SU-DHL-6 (cell line): ENCODE results near the gene LGALS9.

Experiments
- H2AFZ ChIP-seq: fragments of 200-600 bp; sonication (generic); 2 replicates; pipeline ENCODE4 v1.6.1; 2014; ENCODE audit warnings: low read depth, mild to moderate bottlenecking, moderate library complexity, mixed read lengths, antibody characterized with exemption, low read length; ENCODE audit not compliant: severe bottlenecking
- H3F3A ChIP-seq: fragments of 200-600 bp; shearing (Covaris generic); 2 replicates; pipeline ENCODE4 v1.6.0; 2016; ENCODE audit warnings: antibody characterized with exemption, mild to moderate bottlenecking; ENCODE audit not compliant: insufficient read depth
- H3K27ac ChIP-seq: fragments of 200-600 bp; sonication (generic); 2 replicates; pipeline ENCODE4 v1.5.1; 2016; ENCODE audit warnings: low read depth, mild to moderate bottlenecking, low read length, moderate library complexity, mixed read lengths
- H3K27me3 ChIP-seq: fragments of 200-600 bp; sonication (generic), shearing (Covaris generic); 2 replicates; pipeline ENCODE4 v1.6.0; 2014; ENCODE audit warnings: mild to moderate bottlenecking, low read length
- H3K36me3 ChIP-seq: fragments of 200-600 bp; sonication (generic); 2 replicates; pipeline ENCODE4 v1.6.1; 2014; ENCODE audit warnings: mild to moderate bottlenecking, low read length, mixed read lengths
- H3K4me2 ChIP-seq: fragments of 300-600, 200-600 bp; shearing (Covaris generic), sonication (generic); 2 replicates; pipeline ENCODE4 v1.6.0; 2014; ENCODE audit warnings: low read length, low read depth, mild to moderate bottlenecking; ENCODE audit not compliant: poor library complexity, severe bottlenecking
- H3K4me3 ChIP-seq: fragments of 200-600 bp; sonication (generic); 2 replicates; pipeline ENCODE4 v1.5.1; 2014; ENCODE audit warnings: antibody characterized with exemption, low read length, mild to moderate bottlenecking, mixed read lengths; ENCODE audit not compliant: insufficient read depth, poor library complexity, severe bottlenecking
- H3K79me2 ChIP-seq: fragments of 200-600 bp; sonication (generic); 2 replicates; pipeline ENCODE4 v1.6.1; 2014; ENCODE audit warnings: mild to moderate bottlenecking, low read length, moderate library complexity; ENCODE audit not compliant: insufficient read depth
- H3K9ac ChIP-seq: fragments of 200-600 bp; sonication (generic); 2 replicates; pipeline ENCODE4 v1.7.0; 2014; ENCODE audit warnings: mild to moderate bottlenecking, low read length
- H3K9me2 ChIP-seq: fragments of 200-600 bp; sonication (generic); replicated peaks from 2 replicates; pipeline ENCODE4 v1.6.1; 2014; ENCODE audit warnings: low read length; ENCODE audit not compliant: insufficient read depth
- H3K9me3 ChIP-seq: fragments of 200-600 bp; sonication (generic); 2 replicates; pipeline ENCODE4 v1.6.1; 2014; ENCODE audit warnings: low read length, mixed read lengths; ENCODE audit not compliant: insufficient read depth
- H4K20me1 ChIP-seq: fragments of 200-600 bp; sonication (generic); 2 replicates; pipeline ENCODE4 v1.6.1; 2014; ENCODE audit warnings: low read depth, mild to moderate bottlenecking, antibody characterized with exemption, low read length, moderate library complexity, mixed read lengths
- EZH2phosphoT487 ChIP-seq: fragments of 200-600 bp; sonication (generic), shearing (Covaris generic); conservative IDR thresholded peaks from 2 replicates; pipeline ENCODE4 v1.6.1; 2018; ENCODE audit warnings: mild to moderate bottlenecking, antibody characterized with exemption, low read length, moderate library complexity, mixed read lengths
- TF ChIP-seq, protein P1 (sequence below): fragments of 200-600 bp; sonication (generic); IDR thresholded peaks from one replicate; pipeline ENCODE4 v1.5.1; 2017; ENCODE audit warnings: antibody characterized with exemption, mild to moderate bottlenecking, low read length, moderate library complexity; ENCODE audit not compliant: insufficient read depth, poor library complexity, severe bottlenecking

Gene LGALS9

DNA sequence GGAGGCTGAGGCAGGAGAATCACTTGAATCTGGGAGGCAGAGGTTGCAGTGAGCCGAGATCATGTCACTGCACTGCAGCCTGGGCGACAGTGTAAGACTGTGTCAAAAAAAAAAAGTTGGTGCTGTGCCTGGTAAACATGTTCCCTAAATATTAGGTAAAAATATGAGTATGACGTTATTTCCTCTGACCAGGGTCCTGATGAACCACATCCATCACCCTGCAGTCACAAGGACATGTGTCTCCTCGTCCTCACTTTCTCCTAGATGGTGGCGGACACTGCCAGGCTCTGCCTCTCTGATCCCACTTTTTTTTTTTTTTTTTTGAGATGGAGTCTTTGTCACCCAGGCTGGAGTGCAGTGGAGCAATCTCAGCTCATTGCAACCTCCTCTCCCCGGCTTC, 28.7 kb downstream of the LGALS9 start:
- no peaks in the 10 kb centered on the region for H4K20me1 ChIP-seq
- no peaks in the 10 kb centered on the region for H3K9me3 ChIP-seq
- no peaks in the 10 kb centered on the region for H3K27me3 ChIP-seq
- H2AFZ ChIP-seq, result no peak overlapping the region
- no peak overlapping the region for H3K27ac ChIP-seq
- no peak overlapping the region for H3K4me3 ChIP-seq
- H3K9ac ChIP-seq, result no peak overlapping the region
- H3K9me2 ChIP-seq, result no peaks in the 10 kb centered on the region
- no peaks in the 10 kb centered on the region for H3K36me3 ChIP-seq
- no peaks in the 10 kb centered on the region for H3K79me2 ChIP-seq
- H3F3A ChIP-seq, result no peaks in the 10 kb centered on the region
- TF ChIP-seq, protein P1, sequence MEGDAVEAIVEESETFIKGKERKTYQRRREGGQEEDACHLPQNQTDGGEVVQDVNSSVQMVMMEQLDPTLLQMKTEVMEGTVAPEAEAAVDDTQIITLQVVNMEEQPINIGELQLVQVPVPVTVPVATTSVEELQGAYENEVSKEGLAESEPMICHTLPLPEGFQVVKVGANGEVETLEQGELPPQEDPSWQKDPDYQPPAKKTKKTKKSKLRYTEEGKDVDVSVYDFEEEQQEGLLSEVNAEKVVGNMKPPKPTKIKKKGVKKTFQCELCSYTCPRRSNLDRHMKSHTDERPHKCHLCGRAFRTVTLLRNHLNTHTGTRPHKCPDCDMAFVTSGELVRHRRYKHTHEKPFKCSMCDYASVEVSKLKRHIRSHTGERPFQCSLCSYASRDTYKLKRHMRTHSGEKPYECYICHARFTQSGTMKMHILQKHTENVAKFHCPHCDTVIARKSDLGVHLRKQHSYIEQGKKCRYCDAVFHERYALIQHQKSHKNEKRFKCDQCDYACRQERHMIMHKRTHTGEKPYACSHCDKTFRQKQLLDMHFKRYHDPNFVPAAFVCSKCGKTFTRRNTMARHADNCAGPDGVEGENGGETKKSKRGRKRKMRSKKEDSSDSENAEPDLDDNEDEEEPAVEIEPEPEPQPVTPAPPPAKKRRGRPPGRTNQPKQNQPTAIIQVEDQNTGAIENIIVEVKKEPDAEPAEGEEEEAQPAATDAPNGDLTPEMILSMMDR, result no peak
- TF ChIP-seq EZH2phosphoT487, result no peak
- H3K4me2 ChIP-seq, result no peak overlapping the region

GRCh38 chr17:27660436-27660835, 29.4 kb downstream of the LGALS9 start:
- Histone ChIP-seq H3K9ac (no peak overlapping the region), H3F3A (no peaks in the 10 kb centered on the region), H3K9me2 (no peaks in the 10 kb centered on the region), H3K27ac (no peak overlapping the region), H3K79me2 (no peaks in the 10 kb centered on the region), H3K4me3 (no peak overlapping the region), H3K9me3 (no peaks in the 10 kb centered on the region), H3K4me2 (no peak overlapping the region), H3K27me3 (no peaks in the 10 kb centered on the region), H3K36me3 (no peaks in the 10 kb centered on the region), H4K20me1 (no peaks in the 10 kb centered on the region), H2AFZ (no peak overlapping the region)
- TF ChIP-seq, protein P1, result no peak
- no peak for TF ChIP-seq EZH2phosphoT487

DNA sequence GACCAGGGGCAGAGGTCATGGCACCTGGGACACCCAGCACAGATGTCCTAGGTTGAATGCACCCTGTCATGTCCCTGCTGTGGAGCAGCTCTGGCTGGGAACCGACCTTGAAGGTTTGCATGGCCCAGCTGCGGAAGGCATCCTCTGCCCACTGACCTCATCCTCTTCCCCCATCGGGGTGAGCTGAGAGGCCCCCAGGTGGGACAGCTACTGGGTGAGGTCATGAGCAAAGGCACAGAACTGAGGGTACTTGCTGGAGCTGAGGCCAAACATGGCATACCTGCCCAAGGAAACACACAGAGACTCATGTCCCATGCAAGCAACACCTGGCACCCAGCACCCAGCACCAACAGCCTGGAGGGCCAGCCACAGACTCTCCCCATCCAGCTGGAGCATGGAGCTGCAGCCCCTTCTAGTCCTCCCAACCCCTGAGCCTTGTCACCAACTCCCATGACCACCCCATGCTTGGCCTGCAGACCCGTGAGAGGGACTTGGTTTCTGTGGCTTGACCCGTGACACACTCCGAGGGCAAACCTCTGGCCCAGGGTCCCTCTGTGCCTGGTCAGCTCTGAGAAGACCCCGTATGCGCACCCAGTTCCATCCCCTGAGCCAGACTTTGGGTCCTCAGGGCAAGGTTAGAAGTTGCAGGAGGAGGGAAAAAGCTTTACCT, 33.1 kb downstream of the LGALS9 start:
- no peak for TF ChIP-seq EZH2phosphoT487
- TF ChIP-seq, protein P1, result no peak
- no peaks in the 10 kb centered on the region for H3K9me2 ChIP-seq
- H3K27ac ChIP-seq, result no peak overlapping the region
- H3K79me2 ChIP-seq, result no peaks in the 10 kb centered on the region
- no peak overlapping the region for H3K9ac ChIP-seq
- no peaks in the 10 kb centered on the region for H3K27me3 ChIP-seq
- H3F3A ChIP-seq, result no peaks in the 10 kb centered on the region
- H3K4me3 ChIP-seq, result no peak overlapping the region
- no peaks in the 10 kb centered on the region for H3K36me3 ChIP-seq
- no peak overlapping the region for H3K4me2 ChIP-seq
- H4K20me1 ChIP-seq, result no peaks in the 10 kb centered on the region
- no peak overlapping the region for H2AFZ ChIP-seq
- H3K9me3 ChIP-seq, result no peaks in the 10 kb centered on the region
